HG03342 (cell line): ENCODE measurements around the gene NCLN.
"Not testable (repeated sequence)": the region's sequence is repeated elsewhere in the genome, so short reads cannot be mapped to it uniquely, and the experiment has no call there.

ENCODE experiments used
- ATAC-seq: cut with Tn5 transposase; IDR thresholded peaks from one replicate; pipeline ENCODE4 v1.9.1; 2021; ENCODE audit warnings: mild to moderate bottlenecking, moderate library complexity; ENCODE audit not compliant: unreplicated experiment

Gene NCLN

GRCh38 chr19:3224346-3225168, 38.8 kb downstream of the NCLN start, which contains the start of gene CELF5:
Gene CELF5, plus strand, starts transcription at chr19:3224661. Its CDS starts 79 bp downstream, at chr19:3224740.
- no peak for ATAC-seq

GRCh38 chr19:3225169-3225485, 39.4 kb downstream of the NCLN start:
- ATAC-seq = no peak

- no peak for ATAC-seq
Observed at GRCh38 chr19:3225677-3226093, 40.0 kb downstream of the NCLN start.

- ATAC-seq = no peak
Observed at GRCh38 chr19:3227054-3227626, 41.4 kb downstream of the NCLN start.

GRCh38 chr19:3229346-3229743, 43.6 kb downstream of the NCLN start:
- no peak for ATAC-seq

- no peak for ATAC-seq
Observed at GRCh38 chr19:3229888-3230496, 44.3 kb downstream of the NCLN start.

- no peak for ATAC-seq
Observed at GRCh38 chr19:3231288-3231687, 45.6 kb downstream of the NCLN start.

GRCh38 chr19:3233116-3233515, 47.4 kb downstream of the NCLN start:
- ATAC-seq = no peak

GRCh38 chr19:3233831-3234230, 48.1 kb downstream of the NCLN start:
- ATAC-seq = no peak

GRCh38 chr19:3234800-3235199, 49.1 kb downstream of the NCLN start:
- ATAC-seq = no peak

GRCh38 chr19:3235604-3236003, 49.9 kb downstream of the NCLN start:
- ATAC-seq = not testable (repeated sequence)

GRCh38 chr19:3236272-3236671, 50.5 kb downstream of the NCLN start:
- no peak for ATAC-seq

- no peak for ATAC-seq
Observed at GRCh38 chr19:3238066-3238561, 52.4 kb downstream of the NCLN start.

GRCh38 chr19:3239367-3239766, 53.6 kb downstream of the NCLN start:
- ATAC-seq = no peak

- ATAC-seq = no peak
Observed at GRCh38 chr19:3243819-3244700, 58.3 kb downstream of the NCLN start.

- no peak for ATAC-seq
Observed at GRCh38 chr19:3245050-3245449, 59.3 kb downstream of the NCLN start.

GRCh38 chr19:3248728-3249326, 63.1 kb downstream of the NCLN start:
- ATAC-seq = no peak

GRCh38 chr19:3249408-3249807, 63.7 kb downstream of the NCLN start:
- no peak for ATAC-seq

GRCh38 chr19:3250675-3251074, 64.9 kb downstream of the NCLN start:
- no peak for ATAC-seq

GRCh38 chr19:3251229-3251628, 65.5 kb downstream of the NCLN start:
- ATAC-seq = no peak

- ATAC-seq = no peak
Observed at GRCh38 chr19:3252650-3253049, 66.9 kb downstream of the NCLN start.
